ENCODE results near the gene FRMD4B.

The FRMD4B gene

GRCh38 chr3:69390771-69391170 lies 4.9 kb upstream of the FRMD4B start:
- no peak for DNase-seq (ENCODE audit: low read depth)
- TF ChIP-seq, protein P1, sequence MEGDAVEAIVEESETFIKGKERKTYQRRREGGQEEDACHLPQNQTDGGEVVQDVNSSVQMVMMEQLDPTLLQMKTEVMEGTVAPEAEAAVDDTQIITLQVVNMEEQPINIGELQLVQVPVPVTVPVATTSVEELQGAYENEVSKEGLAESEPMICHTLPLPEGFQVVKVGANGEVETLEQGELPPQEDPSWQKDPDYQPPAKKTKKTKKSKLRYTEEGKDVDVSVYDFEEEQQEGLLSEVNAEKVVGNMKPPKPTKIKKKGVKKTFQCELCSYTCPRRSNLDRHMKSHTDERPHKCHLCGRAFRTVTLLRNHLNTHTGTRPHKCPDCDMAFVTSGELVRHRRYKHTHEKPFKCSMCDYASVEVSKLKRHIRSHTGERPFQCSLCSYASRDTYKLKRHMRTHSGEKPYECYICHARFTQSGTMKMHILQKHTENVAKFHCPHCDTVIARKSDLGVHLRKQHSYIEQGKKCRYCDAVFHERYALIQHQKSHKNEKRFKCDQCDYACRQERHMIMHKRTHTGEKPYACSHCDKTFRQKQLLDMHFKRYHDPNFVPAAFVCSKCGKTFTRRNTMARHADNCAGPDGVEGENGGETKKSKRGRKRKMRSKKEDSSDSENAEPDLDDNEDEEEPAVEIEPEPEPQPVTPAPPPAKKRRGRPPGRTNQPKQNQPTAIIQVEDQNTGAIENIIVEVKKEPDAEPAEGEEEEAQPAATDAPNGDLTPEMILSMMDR (IDR thresholded peaks at IDR 0.05; ENCODE audit: control insufficient read depth, extremely low read depth, insufficient read depth): no peak

DNA sequence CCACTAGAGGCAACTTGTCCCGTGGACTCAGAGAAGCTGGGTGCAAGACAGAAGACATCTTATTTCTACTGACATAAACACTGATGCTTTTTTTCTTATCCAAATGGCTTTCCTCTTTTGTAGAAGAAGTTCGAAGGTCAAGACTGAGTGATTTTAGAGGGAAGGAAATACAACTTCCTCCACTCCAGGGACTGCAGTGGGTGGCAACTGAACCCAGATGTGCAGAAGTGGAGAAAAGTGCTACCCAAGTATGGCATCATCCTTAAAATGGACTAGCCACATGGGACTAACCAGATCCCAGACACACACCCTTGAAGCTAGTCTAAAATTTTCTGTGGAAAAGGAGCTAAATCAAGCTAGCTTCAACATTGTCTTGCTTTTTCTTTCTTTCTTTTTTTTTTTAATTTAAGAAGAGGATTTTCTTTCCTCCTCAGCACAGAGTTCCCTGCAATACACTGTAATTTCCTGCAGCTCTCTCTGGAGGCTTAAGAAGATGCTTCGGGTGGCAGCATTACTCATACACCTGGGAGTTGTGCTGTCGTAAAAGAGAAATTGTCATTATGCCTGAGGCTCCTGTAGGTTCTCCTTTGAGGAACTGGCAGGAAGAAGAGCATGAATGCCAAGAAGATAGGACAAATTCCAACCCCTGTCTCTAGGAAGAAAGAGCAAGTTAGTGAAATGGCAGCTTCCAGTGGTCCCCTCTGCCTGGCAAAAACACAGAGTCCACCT lies 3.8 kb upstream of the FRMD4B start:
- no peak overlapping the region for H3K4me3 ChIP-seq (ENCODE audit: low read depth, low read length)
- peak; percentile 2 for DNase-seq (ENCODE audit: low read depth)
- TF ChIP-seq, protein P1 (IDR thresholded peaks at IDR 0.05; ENCODE audit: control insufficient read depth, extremely low read depth, insufficient read depth): no peak

More at GRCh38 chr3:69390771-69391170, 4.9 kb upstream of the FRMD4B start:
- H3K4me3 ChIP-seq (ENCODE audit: low read depth, low read length): no peak overlapping the region

GRCh38 chr3:69388241-69388640 lies 2.4 kb upstream of the FRMD4B start:
- TF ChIP-seq, protein P1 (IDR thresholded peaks at IDR 0.05; ENCODE audit: control insufficient read depth, extremely low read depth, insufficient read depth): no peak
- H3K4me3 ChIP-seq (ENCODE audit: low read depth, low read length): no peak overlapping the region
- no peak for DNase-seq (ENCODE audit: low read depth)

GRCh38 chr3:69386556-69387385 lies 883 bp upstream of the FRMD4B start:
- H3K4me3 ChIP-seq (ENCODE audit: low read depth, low read length): peak overlapping the region; percentile 45
- no peak for DNase-seq (ENCODE audit: low read depth)
- TF ChIP-seq, protein P1 (IDR thresholded peaks at IDR 0.05; ENCODE audit: control insufficient read depth, extremely low read depth, insufficient read depth): no peak

DNA sequence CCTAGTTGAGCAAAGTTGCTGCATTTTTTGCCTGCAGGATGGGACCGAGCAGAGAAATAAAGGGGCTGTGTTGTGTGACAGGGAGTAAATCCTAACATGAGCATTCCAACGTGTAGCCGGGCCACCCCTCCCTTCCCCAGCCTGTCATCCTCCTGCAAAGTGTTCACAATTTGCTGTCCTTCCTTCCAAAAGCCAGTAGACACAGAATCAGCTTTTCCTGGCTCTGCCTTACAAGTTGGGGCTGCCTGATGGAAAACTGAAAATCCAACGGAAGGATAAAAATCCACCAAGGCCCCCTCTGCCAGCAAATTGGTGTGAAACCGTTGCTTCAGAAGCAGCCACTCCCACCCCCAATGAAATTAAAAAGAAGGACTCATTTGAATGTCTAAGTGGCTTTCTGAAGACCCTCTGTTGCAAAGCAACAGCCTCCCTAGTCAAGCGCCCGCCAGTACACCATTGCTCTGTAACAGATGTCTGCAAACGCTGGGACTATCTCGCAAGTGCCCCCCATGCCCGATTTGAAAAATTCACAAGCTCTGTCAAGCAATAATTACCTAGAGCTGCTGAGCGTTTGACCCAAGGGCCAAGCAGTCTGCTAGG lies 665 bp downstream of the FRMD4B start:
- TF ChIP-seq, protein P1 (IDR thresholded peaks at IDR 0.05; ENCODE audit: control insufficient read depth, extremely low read depth, insufficient read depth): no peak
- no peak for DNase-seq (ENCODE audit: low read depth)
- peak overlapping the region; percentile 45 for H3K4me3 ChIP-seq (ENCODE audit: low read depth, low read length)

DNA sequence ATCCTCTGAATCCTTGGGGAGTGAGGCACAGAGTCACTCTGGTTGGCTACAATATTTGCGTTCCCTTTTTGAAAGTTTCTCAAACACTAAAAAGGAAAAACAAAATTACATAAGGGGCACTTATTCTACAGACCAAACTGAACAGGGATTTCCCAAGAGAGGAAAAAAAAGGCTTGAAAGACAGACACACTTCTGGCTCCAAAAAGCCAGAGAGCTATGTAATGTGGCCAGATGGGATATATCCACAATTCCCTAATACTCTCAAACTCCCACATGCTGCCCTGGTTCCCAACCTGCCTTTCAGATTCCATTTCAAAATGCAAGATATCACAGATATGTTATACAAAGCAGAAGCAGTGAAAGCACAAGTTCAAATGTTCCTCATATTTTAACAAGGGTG lies 1.6 kb downstream of the FRMD4B start:
- no peak for DNase-seq (ENCODE audit: low read depth)
- no peak overlapping the region for H3K4me3 ChIP-seq (ENCODE audit: low read depth, low read length)
- TF ChIP-seq, protein P1 (IDR thresholded peaks at IDR 0.05; ENCODE audit: control insufficient read depth, extremely low read depth, insufficient read depth): no peak
